Measurements from ENCODE around the gene CGREF1. TPM values are rescaled to one million over a fixed set of nuclear protein-coding genes. Genes with fewer than 3 reads are reported as not detected.

CGREF1 gene
- total RNA-seq: 1.3 and 3.0 TPM in 2 replicates

GRCh38 chr2:27118525-27119329 lies at the start of gene CGREF1:
Gene CGREF1, minus strand, starts transcription at chr2:27119128. Its CDS starts 14,762 bp downstream, at chr2:27104366.

GRCh38 chr2:27148801-27149439 lies 30.0 kb upstream of the CGREF1 start, which contains the start of gene TCF23:
Gene TCF23, plus strand, starts transcription at chr2:27149004. Its CDS starts 130 bp downstream, at chr2:27149134.

GRCh38 chr2:27139310-27139709 lies 20.4 kb upstream of the CGREF1 start, which contains the start of gene PRR30:
Gene PRR30, minus strand, starts transcription at chr2:27139410. Its CDS starts 1,081 bp downstream, at chr2:27138329.

GRCh38 chr2:27133905-27134780 lies 15.2 kb upstream of the CGREF1 start, which contains the start of gene PREB:
Gene PREB, minus strand, starts transcription at chr2:27134636. Its CDS starts 215 bp downstream, at chr2:27134421.

GRCh38 chr2:27123302-27124150 lies 4.6 kb upstream of the CGREF1 start, which contains the start of gene ABHD1:
Gene ABHD1, plus strand, starts transcription at chr2:27123815. Its CDS starts 134 bp downstream, at chr2:27123949.

GRCh38 chr2:27086724-27087593 lies 32.0 kb downstream of the CGREF1 start, which contains the start of gene KHK:
Gene KHK, plus strand, starts transcription at chr2:27086772. Its CDS starts 488 bp downstream, at chr2:27087260.

GRCh38 chr2:27078267-27079194 lies 40.4 kb downstream of the CGREF1 start, which contains the start of gene EMILIN1:
Gene EMILIN1, plus strand, starts transcription at chr2:27078615. Its CDS starts 451 bp downstream, at chr2:27079066.

GRCh38 chr2:27071277-27071989 lies 47.5 kb downstream of the CGREF1 start, which contains the start of gene OST4:
Gene OST4, minus strand, starts transcription at chr2:27071654.

GRCh38 chr2:27050996-27051901 lies 67.7 kb downstream of the CGREF1 start, which contains the start of gene AGBL5:
Gene AGBL5, plus strand, starts transcription at chr2:27051668. Its CDS starts 1,291 bp downstream, at chr2:27052959.

Other genes with a start within 250 kb of the CGREF1 start
- gene MAPRE3, start 148.5 kb downstream of the CGREF1 start, total RNA-seq: 2.3 and 2.7 TPM in 2 replicates
- gene TMEM214, start 86.2 kb downstream of the CGREF1 start, total RNA-seq: 50.4 and 57.4 TPM in 2 replicates
- gene AGBL5, start 67.5 kb downstream of the CGREF1 start, total RNA-seq: 24.5 and 24.7 TPM in 2 replicates
- gene OST4, start 47.5 kb downstream of the CGREF1 start, total RNA-seq: 183 and 195 TPM in 2 replicates
- 7.6 and 9.8 TPM in 2 replicates for gene EMILIN1, start 40.5 kb downstream of the CGREF1 start, total RNA-seq
- 2.4 and 3.4 TPM in 2 replicates for gene KHK, start 32.4 kb downstream of the CGREF1 start, total RNA-seq
- 0.13 TPM in 1 of 2 replicates, not detected in the other for gene ABHD1, start 4.7 kb upstream of the CGREF1 start, total RNA-seq
- gene PREB, start 15.5 kb upstream of the CGREF1 start, total RNA-seq: 38.4 and 42.0 TPM in 2 replicates
- not detected in 2 replicates for gene PRR30, start 20.3 kb upstream of the CGREF1 start, total RNA-seq
- gene TCF23, start 29.9 kb upstream of the CGREF1 start, total RNA-seq: not detected in 2 replicates
- 84.8 and 101 TPM in 2 replicates for gene ATRAID, start 92.9 kb upstream of the CGREF1 start, total RNA-seq
- gene SLC5A6, start 93.1 kb upstream of the CGREF1 start, total RNA-seq: 41.8 and 50.3 TPM in 2 replicates
- gene CAD, start 98.2 kb upstream of the CGREF1 start, total RNA-seq: 46.7 and 70.7 TPM in 2 replicates
- 0.36 TPM in 1 of 2 replicates, not detected in the other for gene SLC30A3, start 143.9 kb upstream of the CGREF1 start, total RNA-seq
- gene DNAJC5G, start 156.3 kb upstream of the CGREF1 start, total RNA-seq: not detected in 2 replicates
- not detected in 2 replicates for gene TRIM54, start 163.3 kb upstream of the CGREF1 start, total RNA-seq
- 0.13 and 0.36 TPM in 2 replicates for gene UCN, start 189.3 kb upstream of the CGREF1 start, total RNA-seq
- gene MPV17, start 204.0 kb upstream of the CGREF1 start, total RNA-seq: 52.3 and 60.1 TPM in 2 replicates
- 45.1 and 51.3 TPM in 2 replicates for gene GTF3C2, start 237.6 kb upstream of the CGREF1 start, total RNA-seq

Measured in thoracic aorta endothelial cell (primary cell).